Calu3 (cell line): Measurements from ENCODE around the gene LARGE1. TPM values are rescaled to one million over a fixed set of nuclear protein-coding genes. Genes with fewer than 3 reads are reported as not detected.

Experiments used
- BruUV-seq: library from RNA; stranded (reverse); fragments of 400-500 nt; replicated peaks from 2 replicates; lab custom pipeline; 2021; lab: Mats Ljungman, UMichigan
- CTCF ChIA-PET: fragments of 300-600 bp; sonication (Branson Sonifier 250); formaldehyde crosslinking; loops from one replicate; lab custom pipeline; 2022; ENCODE audit warnings: antibody characterized with exemption; lab: Charles Lee
- DNase-seq: peaks from one replicate; pipeline ENCODE4 v3.0.0; 2022
- H3K27ac Mint-ChIP-seq: one replicate; pipeline ENCODE4 v1.8.0; 2022; ENCODE audit warnings: mixed read lengths; ENCODE audit not compliant: unreplicated experiment
- H3K27me3 Mint-ChIP-seq: one replicate; pipeline ENCODE4 v1.8.0; 2022; ENCODE audit warnings: mixed read lengths; ENCODE audit not compliant: unreplicated experiment
- H3K36me3 Mint-ChIP-seq: one replicate; pipeline ENCODE4 v1.8.0; 2022; ENCODE audit warnings: mild to moderate bottlenecking, moderate library complexity, mixed read lengths; ENCODE audit not compliant: insufficient read depth, unreplicated experiment
- H3K4me1 Mint-ChIP-seq: one replicate; pipeline ENCODE4 v1.8.0; 2022; ENCODE audit warnings: mild to moderate bottlenecking, low read depth, mixed read lengths; ENCODE audit not compliant: unreplicated experiment
- H3K4me3 Mint-ChIP-seq: one replicate; pipeline ENCODE4 v1.8.0; 2022; ENCODE audit warnings: mild to moderate bottlenecking, low read depth, moderate library complexity, mixed read lengths; ENCODE audit not compliant: unreplicated experiment
- H3K9me3 Mint-ChIP-seq: one replicate; pipeline ENCODE4 v1.8.0; 2022; ENCODE audit warnings: low read depth, mixed read lengths; ENCODE audit not compliant: unreplicated experiment
- intact Hi-C: fragments of 100-400 bp; cut with micrococcal nuclease; formaldehyde crosslinking; loops from one replicate; pipeline ENCODE4 v1.10.0; 2022; ENCODE audit not compliant: unreplicated experiment
- total RNA-seq: library from RNA; stranded (reverse); gene quantifications from 2 replicates; pipeline ENCODE4 v1.2.3, GENCODE V29; 2022
- TF ChIP-seq, protein P1 (sequence below): fragments of 200-600 bp; IDR thresholded peaks from one replicate; pipeline ENCODE4 v1.8.0; 2022; ENCODE audit warnings: antibody characterized with exemption; ENCODE audit not compliant: unreplicated experiment

The LARGE1 gene
- total RNA-seq, 1 experiment from 2014 or later: 11.6 TPM

GRCh38 chr22:33347002-33347401, 573.3 kb downstream of the LARGE1 start:
- Mint-ChIP-seq H3K27me3 (no peaks in the 10 kb centered on the region), H3K9me3 (peaks cover 7% of the 10 kb centered on the region), H3K4me1 (no peaks in the 10 kb centered on the region), H3K36me3 (no peaks in the 10 kb centered on the region), H3K27ac (no peak overlapping the region), H3K4me3 (no peak overlapping the region)
- CTCF ChIA-PET: no interaction called here
- DNase-seq: no peak
- TF ChIP-seq, protein P1, sequence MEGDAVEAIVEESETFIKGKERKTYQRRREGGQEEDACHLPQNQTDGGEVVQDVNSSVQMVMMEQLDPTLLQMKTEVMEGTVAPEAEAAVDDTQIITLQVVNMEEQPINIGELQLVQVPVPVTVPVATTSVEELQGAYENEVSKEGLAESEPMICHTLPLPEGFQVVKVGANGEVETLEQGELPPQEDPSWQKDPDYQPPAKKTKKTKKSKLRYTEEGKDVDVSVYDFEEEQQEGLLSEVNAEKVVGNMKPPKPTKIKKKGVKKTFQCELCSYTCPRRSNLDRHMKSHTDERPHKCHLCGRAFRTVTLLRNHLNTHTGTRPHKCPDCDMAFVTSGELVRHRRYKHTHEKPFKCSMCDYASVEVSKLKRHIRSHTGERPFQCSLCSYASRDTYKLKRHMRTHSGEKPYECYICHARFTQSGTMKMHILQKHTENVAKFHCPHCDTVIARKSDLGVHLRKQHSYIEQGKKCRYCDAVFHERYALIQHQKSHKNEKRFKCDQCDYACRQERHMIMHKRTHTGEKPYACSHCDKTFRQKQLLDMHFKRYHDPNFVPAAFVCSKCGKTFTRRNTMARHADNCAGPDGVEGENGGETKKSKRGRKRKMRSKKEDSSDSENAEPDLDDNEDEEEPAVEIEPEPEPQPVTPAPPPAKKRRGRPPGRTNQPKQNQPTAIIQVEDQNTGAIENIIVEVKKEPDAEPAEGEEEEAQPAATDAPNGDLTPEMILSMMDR: no peak
- intact Hi-C loops: no loop called here
- no TSS peak for BruUV-seq

DNA sequence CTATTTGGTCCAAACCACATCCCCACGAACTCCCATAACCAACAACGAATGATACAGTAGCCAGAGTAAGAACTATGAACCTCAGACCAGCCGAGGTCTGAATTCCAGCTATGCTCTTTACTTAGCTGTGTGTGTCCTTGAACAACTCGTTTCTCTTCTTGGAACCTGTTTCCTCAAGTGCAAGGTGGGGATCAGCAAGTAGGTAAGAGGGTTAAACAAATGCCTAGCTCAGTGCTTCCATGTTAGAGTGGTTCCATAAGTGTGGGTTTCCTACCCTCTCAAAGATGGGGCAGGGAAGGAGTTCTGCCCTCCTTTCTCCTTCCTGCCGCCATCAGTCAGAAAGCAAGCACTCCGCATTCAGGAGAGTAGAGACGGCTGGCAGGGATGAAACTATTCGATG, 578.7 kb downstream of the LARGE1 start:
- intact Hi-C loops: no loop called here
- H3K4me1 Mint-ChIP-seq: peaks cover 23% of the 10 kb centered on the region
- peaks cover 2% of the 10 kb centered on the region for H3K9me3 Mint-ChIP-seq
- CTCF ChIA-PET: no interaction called here
- TF ChIP-seq, protein P1: no peak
- no peak overlapping the region for H3K4me3 Mint-ChIP-seq
- BruUV-seq: no TSS peak
- H3K27ac Mint-ChIP-seq: no peak overlapping the region
- H3K36me3 Mint-ChIP-seq: peaks cover 14% of the 10 kb centered on the region
- no peak for DNase-seq
- no peaks in the 10 kb centered on the region for H3K27me3 Mint-ChIP-seq

- intact Hi-C loops: no loop called here
- Mint-ChIP-seq H3K27ac (peak overlapping the region; percentile 83), H3K4me3 (peak overlapping the region; percentile 20), H3K27me3 (no peaks in the 10 kb centered on the region), H3K4me1 (peaks cover 64% of the 10 kb centered on the region), H3K36me3 (peaks cover 25% of the 10 kb centered on the region), H3K9me3 (no peaks in the 10 kb centered on the region)
- TF ChIP-seq, protein P1: no peak
- BruUV-seq: no TSS peak
- CTCF ChIA-PET: interaction anchor here (1.2 to 2.6 kb wide), 2 partner anchors 9 to 15 kb away, joined by 3 to 14 read pairs; no protein-coding TSS in a partner anchor
- peak; percentile 81 for DNase-seq
Observed at GRCh38 chr22:33337524-33337923, 582.8 kb downstream of the LARGE1 start.

DNA sequence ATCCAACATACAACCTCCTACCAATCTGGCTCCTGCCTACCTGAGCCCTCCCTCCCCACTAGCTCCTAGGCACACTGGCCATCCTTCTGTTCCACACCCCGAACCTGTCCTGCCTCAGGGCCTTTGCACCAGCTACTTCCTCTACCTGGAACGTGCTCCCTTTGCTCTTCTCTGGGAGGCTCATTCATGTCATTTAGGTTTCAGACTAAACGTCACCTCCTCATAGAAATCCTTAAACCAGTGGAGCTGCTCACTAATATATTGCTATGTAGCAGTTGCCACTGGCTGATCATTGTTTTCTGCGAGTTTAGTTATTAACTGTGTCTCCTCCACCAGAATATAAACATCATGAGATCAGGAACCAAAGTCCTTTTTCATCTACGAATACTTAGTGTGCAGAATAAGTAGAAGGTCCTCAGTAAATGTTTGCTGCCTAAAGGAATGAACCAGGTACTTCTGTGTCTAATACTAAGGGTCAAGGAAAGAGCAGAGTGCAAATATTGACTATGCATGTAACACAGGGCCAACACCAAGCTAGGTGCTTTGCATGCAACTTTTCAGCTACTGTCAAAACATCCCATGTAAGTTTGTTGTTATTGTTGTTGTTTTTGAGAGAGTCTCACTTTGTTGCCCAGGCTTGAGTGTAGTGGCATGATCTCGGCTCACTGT, 584.5 kb downstream of the LARGE1 start:
- CTCF ChIA-PET: no interaction called here
- H3K9me3 Mint-ChIP-seq: peaks cover 4% of the 10 kb centered on the region
- H3K27ac Mint-ChIP-seq: peak overlapping the region; percentile 95
- intact Hi-C loops: no loop called here
- H3K4me3 Mint-ChIP-seq: peak overlapping the region; percentile 33
- peaks cover 82% of the 10 kb centered on the region for H3K4me1 Mint-ChIP-seq
- H3K36me3 Mint-ChIP-seq: peaks cover 25% of the 10 kb centered on the region
- DNase-seq: peak; percentile 18
- no TSS peak for BruUV-seq
- TF ChIP-seq, protein P1: no peak
- H3K27me3 Mint-ChIP-seq: no peaks in the 10 kb centered on the region
